HepG2 (cell line): ENCODE measurements around the gene PPP1R13B. TPM values are rescaled to one million over a fixed set of nuclear protein-coding genes. Genes with fewer than 3 reads are reported as not detected.

Source experiments
- CHD4 ChIP-seq: fragments of 200-600 bp; sonication (generic); IDR thresholded peaks from 2 replicates; pipeline ENCODE4 v1.7.0; 2017; ENCODE audit warnings: mild to moderate bottlenecking, low read length, borderline replicate concordance
- FOSL1 ChIP-seq: sonication (generic); formaldehyde crosslinking; IDR thresholded peaks from 2 replicates; pipeline ENCODE4 v1.9.0; 2021; ENCODE audit warnings: missing genetic modification reagents, borderline replicate concordance
- HNF4G ChIP-seq, 2 experiments: sonication (generic) in 1 of 2; formaldehyde crosslinking in 1 of 2; IDR thresholded peaks; 2 replicates each; pipeline versions ENCODE4 v1.4.0 to v1.6.1; 2011 to 2020; ENCODE audit warnings: borderline replicate concordance in 2 of 2, low read depth in 2 of 2, mild to moderate bottlenecking in 2 of 2, low read length in 1 of 2, missing genetic modification reagents in 1 of 2, moderate library complexity in 1 of 2
- NFIB ChIP-seq: sonication (generic); formaldehyde crosslinking; IDR thresholded peaks from 2 replicates; pipeline ENCODE4 v1.9.0; 2021; ENCODE audit warnings: missing genetic modification reagents, mild to moderate bottlenecking, borderline replicate concordance
- PRDM15 ChIP-seq: sonication (generic); formaldehyde crosslinking; IDR thresholded peaks from 2 replicates; pipeline ENCODE4 v1.4.0; 2020; ENCODE audit warnings: missing genetic modification reagents
- TAF1 ChIP-seq: sonication (generic); formaldehyde crosslinking; IDR thresholded peaks from 2 replicates; pipeline ENCODE4 v1.4.0; 2020; ENCODE audit warnings: missing genetic modification reagents
- ZBTB3 ChIP-seq: sonication (generic); formaldehyde crosslinking; IDR thresholded peaks from 2 replicates; pipeline ENCODE4 v1.4.0; 2020; ENCODE audit warnings: low read depth, mild to moderate bottlenecking, moderate library complexity, missing genetic modification reagents, borderline replicate concordance
- ZEB1 ChIP-seq: IDR thresholded peaks from 2 replicates; pipeline ENCODE4 v1.6.1; 2012; ENCODE audit warnings: mild to moderate bottlenecking, low read depth, inconsistent platforms; ENCODE audit not compliant: insufficient replicate concordance
- ZNF414 ChIP-seq: sonication (generic); formaldehyde crosslinking; IDR thresholded peaks from 2 replicates; pipeline ENCODE4 v1.5.0; 2020; ENCODE audit warnings: missing genetic modification reagents
- polyA plus RNA-seq, 8 experiments: library from polyadenylated mRNA; depleted of rRNA in 3 of 8; stranded (reverse) in 7 of 8; unstranded in 1 of 8; fragments of >200 nt; fragmentation: Illumina TruSeq in 4 of 8; extraction: Trizol in 4 of 8; gene quantifications; 2 replicates each; pipeline versions ENCODE4 v1.2.1 to v1.2.3, GENCODE V29; 2011 to 2016; ENCODE audit warnings: low read depth in 4 of 8, missing spikeins in 1 of 8, mixed read lengths in 1 of 8; ENCODE audit not compliant: insufficient read depth in 1 of 8
- total RNA-seq, 5 experiments: library from RNA; depleted of rRNA; stranded (reverse); fragments of >200 nt; fragmentation: Illumina TruSeq; extraction: Trizol; gene quantifications; 2 replicates each; pipeline ENCODE4 v1.2.3, GENCODE V29; 2016; ENCODE audit warnings: low read depth in 1 of 5
- TF ChIP-seq, protein P1 (sequence below): sonication (generic); formaldehyde crosslinking; IDR thresholded peaks from 2 replicates; pipeline ENCODE4 v1.4.0; 2020; ENCODE audit warnings: missing genetic modification reagents, borderline replicate concordance
- TF ChIP-seq, protein P2 (sequence below): sonication (generic); formaldehyde crosslinking; IDR thresholded peaks from 2 replicates; pipeline ENCODE4 v1.5.1; 2020; ENCODE audit warnings: mild to moderate bottlenecking, missing genetic modification reagents
- TF ChIP-seq, protein P3 (sequence below): sonication (generic); formaldehyde crosslinking; IDR thresholded peaks from 2 replicates; pipeline ENCODE4 v1.4.0; 2020; ENCODE audit warnings: mild to moderate bottlenecking, missing genetic modification reagents

Gene PPP1R13B
- total and polyA plus RNA-seq, 2 of the 13 experiments (the other 11 are each of a cell fraction or from before 2014, with no cell fraction given), result 4.6 to 9.4 TPM

- TF ChIP-seq HNF4G (IDR thresholded peaks at IDR 0.05; ENCODE audit: borderline replicate concordance, low read depth, low read length) (no peak), HNF4G (CRISPR knock-in tag; IDR thresholded peaks at IDR 0.05; ENCODE audit: borderline replicate concordance, low read depth) (no peak), ZEB1 (no peak), FOSL1 (CRISPR knock-in tag) (no peak), ZNF414 (CRISPR knock-in tag) (no peak), NFIB (no peak), TAF1 (CRISPR knock-in tag) (peak; percentile 31), CHD4 (no peak), ZBTB3 (CRISPR knock-in tag) (peak; percentile 14; the same call in 1 of the 2 replicates), PRDM15 (CRISPR knock-in tag) (no peak)
- TF ChIP-seq, protein P1, sequence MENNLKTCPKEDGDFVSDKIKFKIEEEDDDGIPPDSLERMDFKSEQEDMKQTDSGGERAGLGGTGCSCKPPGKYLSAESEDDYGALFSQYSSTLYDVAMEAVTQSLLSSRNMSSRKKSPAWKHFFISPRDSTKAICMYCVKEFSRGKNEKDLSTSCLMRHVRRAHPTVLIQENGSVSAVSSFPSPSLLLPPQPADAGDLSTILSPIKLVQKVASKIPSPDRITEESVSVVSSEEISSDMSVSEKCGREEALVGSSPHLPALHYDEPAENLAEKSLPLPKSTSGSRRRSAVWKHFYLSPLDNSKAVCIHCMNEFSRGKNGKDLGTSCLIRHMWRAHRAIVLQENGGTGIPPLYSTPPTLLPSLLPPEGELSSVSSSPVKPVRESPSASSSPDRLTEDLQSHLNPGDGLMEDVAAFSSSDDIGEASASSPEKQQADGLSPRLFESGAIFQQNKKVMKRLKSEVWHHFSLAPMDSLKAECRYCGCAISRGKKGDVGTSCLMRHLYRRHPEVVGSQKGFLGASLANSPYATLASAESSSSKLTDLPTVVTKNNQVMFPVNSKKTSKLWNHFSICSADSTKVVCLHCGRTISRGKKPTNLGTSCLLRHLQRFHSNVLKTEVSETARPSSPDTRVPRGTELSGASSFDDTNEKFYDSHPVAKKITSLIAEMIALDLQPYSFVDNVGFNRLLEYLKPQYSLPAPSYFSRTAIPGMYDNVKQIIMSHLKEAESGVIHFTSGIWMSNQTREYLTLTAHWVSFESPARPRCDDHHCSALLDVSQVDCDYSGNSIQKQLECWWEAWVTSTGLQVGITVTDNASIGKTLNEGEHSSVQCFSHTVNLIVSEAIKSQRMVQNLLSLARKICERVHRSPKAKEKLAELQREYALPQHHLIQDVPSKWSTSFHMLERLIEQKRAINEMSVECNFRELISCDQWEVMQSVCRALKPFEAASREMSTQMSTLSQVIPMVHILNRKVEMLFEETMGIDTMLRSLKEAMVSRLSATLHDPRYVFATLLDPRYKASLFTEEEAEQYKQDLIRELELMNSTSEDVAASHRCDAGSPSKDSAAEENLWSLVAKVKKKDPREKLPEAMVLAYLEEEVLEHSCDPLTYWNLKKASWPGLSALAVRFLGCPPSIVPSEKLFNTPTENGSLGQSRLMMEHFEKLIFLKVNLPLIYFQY (CRISPR knock-in tag), result no peak
- TF ChIP-seq, protein P2, sequence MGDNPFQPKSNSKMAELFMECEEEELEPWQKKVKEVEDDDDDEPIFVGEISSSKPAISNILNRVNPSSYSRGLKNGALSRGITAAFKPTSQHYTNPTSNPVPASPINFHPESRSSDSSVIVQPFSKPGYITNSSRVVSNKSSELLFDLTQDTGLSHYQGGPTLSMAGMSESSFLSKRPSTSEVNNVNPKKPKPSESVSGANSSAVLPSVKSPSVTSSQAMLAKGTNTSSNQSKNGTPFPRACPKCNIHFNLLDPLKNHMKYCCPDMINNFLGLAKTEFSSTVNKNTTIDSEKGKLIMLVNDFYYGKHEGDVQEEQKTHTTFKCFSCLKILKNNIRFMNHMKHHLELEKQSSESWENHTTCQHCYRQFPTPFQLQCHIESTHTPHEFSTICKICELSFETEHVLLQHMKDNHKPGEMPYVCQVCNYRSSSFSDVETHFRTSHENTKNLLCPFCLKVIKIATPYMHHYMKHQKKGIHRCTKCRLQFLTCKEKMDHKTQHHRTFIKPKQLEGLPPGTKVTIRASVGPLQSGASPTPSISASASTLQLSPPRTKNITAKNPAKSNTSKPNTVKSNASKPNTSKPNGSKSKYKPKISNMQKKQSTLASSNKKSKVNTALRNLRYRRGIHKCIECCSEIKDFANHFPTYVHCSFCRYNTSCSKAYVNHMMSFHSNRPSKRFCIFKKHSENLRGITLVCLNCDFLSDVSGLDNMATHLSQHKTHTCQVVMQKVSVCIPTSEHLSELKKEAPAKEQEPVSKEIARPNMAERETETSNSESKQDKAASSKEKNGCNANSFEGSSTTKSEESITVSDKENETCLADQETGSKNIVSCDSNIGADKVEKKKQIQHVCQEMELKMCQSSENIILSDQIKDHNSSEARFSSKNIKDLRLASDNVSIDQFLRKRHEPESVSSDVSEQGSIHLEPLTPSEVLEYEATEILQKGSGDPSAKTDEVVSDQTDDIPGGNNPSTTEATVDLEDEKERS, result no peak
- TF ChIP-seq, protein P3, sequence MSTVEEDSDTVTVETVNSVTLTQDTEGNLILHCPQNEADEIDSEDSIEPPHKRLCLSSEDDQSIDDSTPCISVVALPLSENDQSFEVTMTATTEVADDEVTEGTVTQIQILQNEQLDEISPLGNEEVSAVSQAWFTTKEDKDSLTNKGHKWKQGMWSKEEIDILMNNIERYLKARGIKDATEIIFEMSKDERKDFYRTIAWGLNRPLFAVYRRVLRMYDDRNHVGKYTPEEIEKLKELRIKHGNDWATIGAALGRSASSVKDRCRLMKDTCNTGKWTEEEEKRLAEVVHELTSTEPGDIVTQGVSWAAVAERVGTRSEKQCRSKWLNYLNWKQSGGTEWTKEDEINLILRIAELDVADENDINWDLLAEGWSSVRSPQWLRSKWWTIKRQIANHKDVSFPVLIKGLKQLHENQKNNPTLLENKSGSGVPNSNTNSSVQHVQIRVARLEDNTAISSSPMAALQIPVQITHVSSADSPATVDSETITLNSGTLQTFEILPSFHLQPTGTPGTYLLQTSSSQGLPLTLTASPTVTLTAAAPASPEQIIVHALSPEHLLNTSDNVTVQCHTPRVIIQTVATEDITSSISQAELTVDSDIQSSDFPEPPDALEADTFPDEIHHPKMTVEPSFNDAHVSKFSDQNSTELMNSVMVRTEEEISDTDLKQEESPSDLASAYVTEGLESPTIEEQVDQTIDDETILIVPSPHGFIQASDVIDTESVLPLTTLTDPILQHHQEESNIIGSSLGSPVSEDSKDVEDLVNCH (CRISPR knock-in tag), result no peak
These were observed 7.7 kb upstream of the PPP1R13B start (continued) for GRCh38 chr14:103854822-103855733.
